HG03469 (cell line): ENCODE measurements around the gene CDK2.

ENCODE experiments used
- ATAC-seq: cut with Tn5 transposase; IDR thresholded peaks from one replicate; pipeline ENCODE4 v1.9.1; 2021; ENCODE audit warnings: mild to moderate bottlenecking, moderate library complexity, moderate number of reproducible peaks; ENCODE audit not compliant: unreplicated experiment

CDK2 gene

DNA sequence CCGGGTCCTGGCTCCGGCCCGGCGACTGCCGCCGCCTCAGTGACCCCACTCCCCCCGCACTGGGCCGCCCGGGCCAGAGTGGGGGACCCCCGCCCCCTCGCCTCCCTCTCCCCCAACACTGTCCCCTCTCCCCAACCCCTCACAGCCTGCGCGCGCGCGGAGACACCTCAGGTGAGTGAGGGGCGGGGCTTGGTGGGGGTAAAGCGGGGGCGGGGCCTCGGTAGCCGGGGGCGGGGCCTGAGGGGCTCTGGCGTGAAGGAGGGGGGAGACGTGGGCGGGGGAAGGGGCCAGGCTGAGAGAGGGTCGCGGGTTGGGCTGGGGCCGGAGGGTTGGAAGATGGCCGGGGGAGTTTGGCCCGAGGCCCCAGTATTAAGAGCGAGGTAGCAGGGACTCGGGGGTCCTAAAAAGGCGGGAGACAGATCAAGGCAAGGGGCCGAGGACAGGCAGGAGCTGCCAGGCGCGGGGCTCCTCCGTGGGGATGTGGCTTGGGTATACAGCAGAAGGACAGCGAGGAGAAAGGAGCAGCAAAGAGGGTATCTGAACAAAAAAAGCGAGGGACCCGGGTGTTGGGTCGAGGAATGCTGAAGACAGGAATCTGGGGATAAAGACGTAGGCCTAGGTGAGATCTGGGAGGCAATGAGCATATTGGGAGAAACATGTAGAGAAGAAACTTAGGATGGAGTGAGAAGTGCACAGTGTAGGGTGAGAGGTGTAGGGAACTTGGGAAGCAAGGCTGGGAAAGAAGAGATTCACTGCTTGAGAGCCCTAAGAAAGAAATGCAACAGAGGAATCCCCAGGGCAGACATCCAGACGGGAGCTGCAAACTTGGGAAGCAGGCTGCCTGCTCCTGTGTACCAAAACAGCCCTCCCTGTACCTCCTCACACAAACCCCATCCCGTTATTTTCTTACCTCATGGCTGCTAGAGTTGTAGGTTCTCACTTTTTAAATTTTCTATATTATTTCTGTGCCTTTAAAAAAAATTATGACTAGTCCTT, 41.2 kb downstream of the CDK2 start:
- no peak for ATAC-seq

DNA sequence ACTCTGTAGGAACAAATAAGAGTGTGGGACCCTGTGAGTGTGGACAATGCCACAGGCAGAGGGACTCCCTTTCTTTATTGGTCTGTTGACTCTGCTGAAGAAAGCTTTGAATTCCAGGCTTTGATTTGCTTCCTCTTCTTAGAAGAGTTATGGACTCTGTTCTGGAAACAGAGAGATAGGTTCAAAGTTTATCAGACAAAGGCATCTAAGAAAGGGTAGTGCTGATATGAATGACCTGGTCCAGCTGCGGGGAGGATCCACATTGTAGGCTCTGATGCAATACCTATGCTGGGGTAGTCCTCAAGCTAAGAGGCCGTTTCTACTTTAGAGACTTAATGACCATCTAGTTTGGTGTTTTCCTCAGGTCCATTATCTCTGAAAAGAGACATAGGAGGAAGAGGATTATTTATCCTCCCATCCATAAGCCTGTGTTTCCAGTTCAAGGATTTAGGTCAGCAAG, 43.5 kb downstream of the CDK2 start:
- no peak for ATAC-seq

DNA sequence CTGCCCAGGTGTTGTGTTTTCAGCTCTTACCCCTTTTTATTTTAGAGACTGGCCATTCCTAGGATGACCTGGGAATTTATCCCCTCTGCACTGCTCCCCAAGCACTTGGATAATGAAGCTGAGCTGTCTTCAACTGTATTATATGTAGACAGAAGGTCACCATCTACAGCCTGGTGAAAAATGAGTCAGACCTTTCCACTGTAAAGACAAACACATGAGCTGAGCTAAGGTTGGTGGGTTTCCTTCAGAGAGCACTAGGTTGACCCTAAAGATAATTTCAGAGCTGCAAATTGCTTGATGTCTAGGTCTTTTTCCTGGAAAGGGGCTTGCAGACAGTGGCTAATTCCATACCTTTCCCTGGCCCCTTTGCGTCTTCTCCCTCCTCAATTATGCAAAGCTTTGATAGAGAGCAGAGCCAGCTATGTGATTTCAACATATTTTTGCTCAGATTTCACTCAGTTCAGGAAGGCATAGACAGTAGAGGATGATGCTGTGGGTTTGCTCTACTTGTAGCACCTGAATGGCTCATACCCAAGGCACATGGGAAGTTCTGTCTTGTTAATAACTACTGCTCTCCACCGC, 45.0 kb downstream of the CDK2 start:
- ATAC-seq, result no peak

DNA sequence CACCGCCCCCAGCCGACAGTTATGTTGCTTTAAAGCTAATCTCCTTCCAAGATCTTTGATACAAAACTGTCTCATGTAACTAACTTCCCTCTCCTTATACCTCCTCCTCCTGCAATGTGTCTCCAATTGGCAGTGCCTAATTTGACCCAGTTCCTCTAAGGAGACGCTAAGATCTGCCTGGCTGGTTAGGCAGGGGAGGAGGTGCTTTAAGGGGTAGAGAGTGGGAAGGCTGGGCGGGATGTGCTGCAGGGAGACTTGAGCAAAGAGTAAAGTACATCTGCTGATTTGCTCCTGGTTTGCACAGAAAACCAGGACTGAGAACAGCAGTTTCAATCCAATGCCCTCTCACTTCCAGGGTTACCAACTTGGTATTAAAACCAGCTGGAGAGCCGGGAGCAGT, 46.9 kb downstream of the CDK2 start:
- no peak for ATAC-seq

DNA sequence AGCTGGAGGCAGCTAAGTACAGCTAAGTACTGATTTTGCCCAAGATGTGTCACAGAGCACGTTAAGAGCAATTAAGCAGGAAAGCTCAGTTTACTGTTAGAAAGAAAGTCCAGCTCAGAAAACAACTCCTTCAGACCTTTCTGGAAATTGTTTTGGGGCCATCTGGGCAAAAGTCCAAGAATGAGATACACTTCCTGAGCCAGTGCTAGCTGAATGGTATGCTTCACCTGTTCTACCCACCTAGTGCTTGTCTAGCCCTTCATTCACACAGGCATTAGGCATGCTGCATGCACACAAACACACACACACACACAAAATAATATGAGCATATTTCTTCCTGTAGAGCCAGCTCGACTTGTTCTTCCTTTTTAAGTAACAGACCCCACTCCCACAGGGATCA, 47.6 kb downstream of the CDK2 start:
- no peak for ATAC-seq

DNA sequence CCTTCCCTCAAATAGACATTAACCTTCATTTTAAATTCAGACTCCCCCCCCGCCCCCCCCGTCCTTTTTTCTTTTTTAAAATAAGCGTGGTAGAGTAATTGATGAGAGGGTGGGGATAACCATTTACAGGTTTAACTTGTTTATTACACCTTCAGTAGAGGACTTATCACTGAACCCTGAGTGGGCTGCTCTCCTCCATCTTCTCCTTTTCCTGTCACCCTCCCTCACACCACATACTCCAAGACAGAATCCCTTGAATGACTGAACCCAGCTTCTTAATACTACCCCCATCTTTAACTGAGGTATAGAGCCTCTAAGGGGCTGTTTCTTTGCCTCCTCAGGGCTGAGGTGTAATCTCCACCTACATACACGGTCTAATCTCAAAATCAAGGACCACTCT, 50.6 kb downstream of the CDK2 start:
- ATAC-seq, result no peak

DNA sequence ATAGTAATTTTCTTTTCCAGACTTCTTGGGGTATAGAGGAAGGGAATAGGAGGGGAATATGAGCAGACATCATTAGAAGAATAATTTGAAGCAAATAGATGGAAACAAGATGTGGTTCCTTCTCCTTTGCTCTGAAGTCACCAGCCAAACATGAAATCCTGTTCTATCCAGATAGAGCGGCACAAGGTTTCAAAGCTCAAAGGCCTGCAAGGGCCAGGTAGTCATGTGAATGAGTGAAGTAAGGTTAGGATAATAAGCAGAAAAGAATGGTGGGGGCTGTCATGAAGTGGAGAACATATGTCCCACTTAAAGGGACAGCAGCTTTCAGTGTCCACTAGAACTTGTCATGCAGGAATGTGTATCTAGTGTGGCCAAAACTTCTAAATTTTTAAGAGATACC, 51.7 kb downstream of the CDK2 start:
- ATAC-seq, result no peak

DNA sequence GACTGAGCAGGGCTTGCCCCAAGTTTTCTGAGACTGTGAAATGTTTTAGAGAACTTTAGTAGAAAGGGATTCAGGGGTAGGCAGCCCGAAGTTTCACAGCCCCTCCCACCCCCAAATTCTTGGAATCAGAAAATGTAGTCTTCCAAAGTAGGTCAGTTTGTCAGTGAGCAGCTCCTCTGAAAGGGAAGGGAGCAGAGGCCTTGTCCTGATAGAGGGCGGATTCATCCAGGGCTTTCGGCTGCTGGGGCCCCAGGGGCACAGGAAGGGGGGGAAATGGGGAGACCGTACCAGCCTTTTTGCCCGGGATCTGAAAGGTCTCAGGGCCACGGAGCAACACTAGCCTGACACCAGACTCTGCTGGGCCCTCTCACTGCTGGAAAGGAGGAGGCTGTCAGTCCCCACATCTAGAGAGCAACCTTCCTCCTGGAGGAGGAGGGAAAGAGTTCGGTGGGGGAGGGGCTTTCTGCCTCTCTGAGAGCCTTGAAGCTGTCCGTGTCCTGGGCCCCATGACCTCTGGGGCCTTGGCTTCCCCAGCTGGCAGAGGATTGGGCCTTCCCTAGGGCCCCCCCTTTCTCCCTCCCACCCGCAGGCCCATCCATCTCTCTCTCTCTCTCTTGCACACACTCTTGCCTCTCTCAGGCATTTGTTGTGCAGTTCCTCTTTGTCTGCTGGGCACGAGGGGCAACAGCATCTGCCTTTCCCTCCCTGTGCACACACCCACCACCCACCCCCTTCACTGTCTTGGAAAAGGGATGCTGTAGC, 54.0 kb downstream of the CDK2 start, which contains the start of gene IKZF4:
IKZF4 (plus strand) TSS at position 621 of the 762 bp plus-strand sequence. CDS start 451 bp downstream, outside the sequence.
- no peak for ATAC-seq

DNA sequence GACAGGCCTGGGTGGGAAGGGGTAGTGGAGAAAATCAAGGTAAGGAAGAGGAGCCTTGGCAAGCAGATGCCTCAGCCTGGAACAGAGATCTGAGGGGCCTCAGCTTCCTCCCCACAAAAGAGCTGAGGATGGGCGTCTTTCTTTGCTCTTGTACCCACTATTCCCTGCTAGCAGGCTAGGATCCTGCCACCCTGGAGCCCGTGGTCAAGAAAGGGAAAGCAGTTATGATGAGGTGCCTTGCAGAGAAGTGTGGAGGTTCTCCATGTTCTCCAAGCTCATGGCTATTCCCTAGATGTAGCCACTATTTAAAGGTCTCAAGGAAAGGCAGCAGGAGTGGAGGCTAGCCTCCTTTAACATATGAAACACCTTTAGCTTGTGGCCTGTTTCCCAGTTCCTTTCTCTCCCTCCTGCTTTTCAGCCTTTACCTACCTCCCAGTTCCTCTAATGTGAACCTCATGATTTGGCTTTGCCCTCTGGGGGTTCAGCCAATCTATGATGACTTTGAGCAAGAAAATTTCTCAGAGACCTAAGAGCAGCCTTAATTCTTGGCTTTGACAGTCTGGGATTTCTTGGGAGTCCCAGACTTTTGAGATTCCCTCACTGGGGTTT, 55.4 kb downstream of the CDK2 start:
- no peak for ATAC-seq
